Activated CD8-positive, alpha-beta memory T cell treated with anti-CD3 and anti-CD28 coated beads, Interleukin-2, amount 50 U/mL, for 24 hours (primary cell): Measurements from ENCODE around the gene SAG.

Experiments used
- DNase-seq: peaks from one replicate; pipeline ENCODE4 v3.0.0-alpha.2; 2020; ENCODE audit errors: extremely low read depth

The SAG gene

GRCh38 chr2:233307565-233307964 lies at the start of gene SAG:
SAG (plus strand) TSS chr2:233307816; CDS start chr2:233309190, 1,374 bp downstream.
- DNase-seq, result no peak

GRCh38 chr2:233258211-233258610 lies 49.4 kb upstream of the SAG start:
- no peak for DNase-seq

GRCh38 chr2:233259730-233260129 lies 47.9 kb upstream of the SAG start:
- DNase-seq, result no peak

DNA sequence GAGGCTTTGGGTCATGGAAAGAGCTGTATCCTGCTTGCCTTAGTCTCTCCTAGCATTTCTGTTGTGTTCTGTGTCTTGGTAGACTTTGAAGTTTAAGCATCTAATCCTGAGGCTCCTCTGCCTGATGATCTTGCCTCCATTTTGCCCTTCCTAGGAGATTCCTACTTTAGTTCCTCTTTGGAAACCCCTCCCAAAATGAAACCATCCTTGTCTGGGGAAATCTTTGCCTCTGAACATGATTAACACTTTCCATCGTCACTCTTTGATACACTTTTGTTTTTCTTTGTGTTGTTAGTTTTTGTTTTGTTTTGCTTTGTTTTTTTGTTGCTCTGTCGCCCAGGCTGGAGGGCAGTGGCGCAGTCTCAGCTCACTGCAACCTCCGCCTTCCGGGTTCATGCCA lies 47.0 kb upstream of the SAG start:
- DNase-seq, result no peak

DNA sequence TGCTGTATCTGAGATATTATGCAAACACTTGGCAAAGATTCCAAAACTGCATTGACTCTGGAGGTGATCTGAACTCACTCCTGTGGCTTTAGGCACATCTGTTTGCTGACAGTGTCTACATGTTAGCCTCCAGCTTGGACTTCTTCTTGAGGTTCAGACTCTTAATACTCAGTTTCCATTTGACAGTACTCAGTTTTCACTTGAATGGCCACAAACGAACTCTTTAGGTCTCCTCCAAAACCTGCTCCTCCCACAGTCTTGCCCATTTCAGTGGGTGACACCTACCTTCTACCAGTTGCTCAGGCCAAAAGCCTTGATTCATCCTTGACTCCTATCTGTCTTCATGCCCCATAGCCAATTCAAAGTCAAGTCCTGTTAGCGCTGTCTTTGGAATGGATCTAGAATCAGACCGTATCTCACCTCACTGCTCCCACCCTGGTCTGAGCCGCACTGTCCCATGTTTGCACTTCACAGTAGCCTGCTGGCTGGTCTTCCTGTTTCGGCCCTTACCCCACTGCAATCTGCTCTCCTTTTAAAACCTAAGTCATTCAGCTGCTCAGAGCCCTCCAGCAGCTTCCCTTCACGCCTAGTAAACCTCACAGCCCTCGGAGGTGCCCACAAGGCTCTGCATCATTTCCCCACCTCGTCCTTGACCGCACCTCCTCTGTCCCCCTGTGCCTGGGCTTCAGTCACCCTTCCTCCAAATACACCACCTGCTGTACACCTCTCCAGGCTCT lies 45.6 kb upstream of the SAG start:
- no peak for DNase-seq

GRCh38 chr2:233262562-233262961 lies 45.1 kb upstream of the SAG start:
- DNase-seq, result no peak

DNA sequence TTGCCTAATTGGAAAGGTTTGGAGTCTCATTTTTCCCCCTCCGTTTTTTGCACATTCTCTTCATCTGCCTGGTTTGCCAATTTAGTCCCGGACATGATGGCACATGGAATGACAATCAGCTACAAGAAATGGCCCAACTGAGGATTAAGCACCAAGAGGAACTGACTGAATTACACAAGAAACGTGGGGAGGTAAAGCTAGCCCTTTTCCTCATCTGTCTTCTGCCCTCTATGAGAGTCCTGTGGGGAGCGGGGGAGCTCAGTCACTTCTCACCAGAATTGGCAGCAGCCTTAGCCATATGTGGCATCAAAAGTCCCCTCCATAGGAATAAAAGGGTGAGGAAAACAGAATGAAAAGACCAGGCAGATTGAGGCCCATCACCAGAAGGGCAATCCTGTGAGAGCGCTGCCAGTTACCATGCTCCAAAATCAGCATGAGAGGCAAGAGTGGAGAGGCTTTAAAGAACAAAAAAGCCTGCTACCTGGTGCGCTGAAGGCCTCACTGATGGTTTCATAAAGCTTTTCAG lies 44.5 kb upstream of the SAG start:
- no peak for DNase-seq

- DNase-seq, result no peak
Observed at GRCh38 chr2:233264667-233265066, 42.9 kb upstream of the SAG start.

DNA sequence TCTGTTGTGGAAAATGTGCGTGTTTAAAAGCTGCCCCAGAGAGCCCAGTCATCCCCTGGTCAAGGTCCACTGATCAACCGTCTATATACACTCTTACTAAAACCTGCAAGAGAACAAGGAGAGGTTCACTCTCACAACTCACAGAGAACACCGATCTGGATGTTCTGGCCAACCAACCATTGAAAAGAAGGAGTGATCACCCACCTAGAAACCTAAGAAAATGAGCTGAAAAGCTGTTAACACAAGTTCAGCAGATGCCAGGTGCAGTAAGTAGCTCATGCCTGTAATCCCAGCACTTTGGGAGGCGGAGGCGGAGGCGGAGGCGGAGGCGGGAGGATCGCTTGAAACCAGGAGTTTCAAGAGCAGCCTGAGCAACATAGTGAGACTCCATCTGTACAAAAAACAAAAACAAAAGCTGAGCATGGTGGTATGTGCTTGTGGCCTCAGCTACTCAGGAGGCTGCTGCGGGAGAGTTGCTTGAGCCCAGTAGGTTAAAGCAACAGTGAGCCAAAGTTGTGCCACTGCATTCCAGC lies 41.7 kb upstream of the SAG start:
- DNase-seq, result no peak

DNA sequence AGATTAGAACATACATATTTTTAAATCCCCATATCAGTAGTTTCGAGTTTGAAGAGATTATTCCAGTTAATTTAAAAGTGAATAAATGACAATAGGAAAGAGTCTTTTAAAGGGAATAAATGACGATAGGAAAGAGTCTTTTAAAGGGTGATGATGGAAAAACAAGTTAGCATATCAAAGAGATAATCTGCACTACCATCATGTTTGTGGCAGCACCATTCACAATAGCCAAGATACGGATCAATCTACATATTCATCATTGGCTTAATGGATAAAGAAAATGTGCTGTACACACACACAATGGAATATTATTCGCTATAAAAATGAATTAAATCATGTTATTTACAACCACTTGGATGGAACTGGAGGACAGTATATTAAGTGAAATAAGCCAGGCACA lies 41.1 kb upstream of the SAG start:
- DNase-seq, result no peak

DNA sequence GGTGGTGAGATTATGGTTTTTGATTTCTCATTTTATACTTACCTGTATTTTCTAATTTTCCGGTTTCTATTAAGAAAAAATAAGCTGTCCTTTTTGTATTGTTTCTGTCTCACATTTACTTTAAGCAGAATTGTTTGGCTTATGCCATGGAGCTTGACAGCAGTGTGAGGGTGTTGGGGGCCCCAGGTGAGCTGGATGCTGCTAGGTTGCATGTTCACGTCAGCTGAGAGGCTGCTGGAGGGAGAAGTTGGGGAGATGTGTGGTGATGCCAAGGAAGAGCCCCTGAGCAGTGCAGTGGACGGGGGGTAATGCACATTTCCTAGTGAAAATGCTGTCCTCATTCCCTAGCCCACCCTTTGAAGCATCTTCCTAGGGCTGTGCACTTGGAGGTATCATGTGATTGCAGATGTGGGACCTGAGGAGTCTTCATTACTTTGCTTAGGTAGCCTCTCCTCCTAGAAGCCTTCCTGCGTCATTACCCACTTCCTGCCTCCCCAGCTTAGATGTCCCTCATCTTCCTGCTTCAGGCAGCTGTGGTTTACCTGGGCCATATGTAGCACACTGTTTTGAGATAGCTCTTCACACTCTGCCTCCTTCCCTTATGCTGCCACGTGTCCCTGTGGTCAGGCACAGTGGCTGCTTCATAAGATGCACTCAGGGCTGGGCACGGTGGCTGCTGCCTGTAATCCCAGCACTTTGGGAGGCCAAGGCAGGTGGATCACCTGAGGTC lies 39.9 kb upstream of the SAG start:
- peak; percentile 51 for DNase-seq

DNA sequence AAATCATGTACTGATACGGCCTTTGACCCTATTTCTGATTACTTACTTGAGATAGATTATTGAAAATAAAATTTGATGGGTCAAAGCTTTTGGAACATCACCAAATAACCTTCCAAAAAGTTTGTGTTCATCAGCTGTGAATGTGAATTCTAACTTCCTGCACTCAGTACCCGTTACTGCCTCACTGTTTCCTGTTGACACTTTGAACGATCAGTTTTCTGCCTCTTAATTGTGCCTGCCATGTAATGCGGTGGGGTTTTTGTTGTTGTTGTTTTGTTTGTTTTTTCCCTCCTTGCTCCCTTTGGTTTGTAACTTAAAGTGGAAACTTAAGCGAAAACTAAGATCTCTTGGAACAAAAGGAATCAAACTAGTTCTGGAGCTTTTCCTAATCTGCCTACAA lies 37.2 kb upstream of the SAG start:
- DNase-seq, result no peak

DNA sequence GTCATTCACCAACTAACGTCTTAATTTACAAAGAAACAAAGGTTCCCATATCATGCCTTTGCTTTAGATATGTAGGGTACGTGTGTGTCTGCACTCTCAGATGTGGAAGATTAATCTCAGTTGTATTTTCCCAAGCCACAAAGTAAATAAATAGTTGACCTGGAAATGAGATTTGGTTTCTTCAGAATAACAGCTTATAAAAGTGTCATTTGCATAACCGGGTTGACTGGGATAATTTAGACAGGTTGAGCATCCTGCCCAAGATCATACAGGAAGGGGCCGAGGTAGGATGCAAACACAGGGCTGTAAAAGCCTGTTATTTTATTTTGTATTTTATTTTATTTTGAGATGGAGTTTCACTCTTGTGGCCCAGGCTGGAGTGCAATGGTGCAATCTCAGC lies 36.7 kb upstream of the SAG start:
- DNase-seq, result no peak

DNA sequence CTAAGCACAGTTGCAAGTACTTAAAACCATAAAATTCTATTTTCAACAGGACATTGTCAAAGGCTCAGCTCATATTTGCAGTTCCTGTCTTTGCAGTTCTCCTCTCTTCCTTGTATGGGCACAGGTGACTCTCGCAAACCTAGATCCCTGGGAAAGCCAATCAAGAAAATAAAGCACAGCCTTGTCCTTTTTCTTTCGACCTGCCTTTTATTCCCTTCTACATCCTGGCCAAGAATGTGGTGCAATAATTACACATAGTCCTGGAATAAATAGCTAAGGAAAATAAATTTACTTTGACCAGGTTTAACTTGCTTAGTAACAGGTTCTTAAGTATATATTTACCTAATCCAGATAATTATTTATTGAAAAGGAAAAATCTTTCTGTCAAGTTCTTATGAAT lies 35.9 kb upstream of the SAG start:
- no peak for DNase-seq

GRCh38 chr2:233273120-233273519 lies 34.5 kb upstream of the SAG start:
- no peak for DNase-seq

GRCh38 chr2:233275223-233275622 lies 32.4 kb upstream of the SAG start:
- DNase-seq, result no peak

DNA sequence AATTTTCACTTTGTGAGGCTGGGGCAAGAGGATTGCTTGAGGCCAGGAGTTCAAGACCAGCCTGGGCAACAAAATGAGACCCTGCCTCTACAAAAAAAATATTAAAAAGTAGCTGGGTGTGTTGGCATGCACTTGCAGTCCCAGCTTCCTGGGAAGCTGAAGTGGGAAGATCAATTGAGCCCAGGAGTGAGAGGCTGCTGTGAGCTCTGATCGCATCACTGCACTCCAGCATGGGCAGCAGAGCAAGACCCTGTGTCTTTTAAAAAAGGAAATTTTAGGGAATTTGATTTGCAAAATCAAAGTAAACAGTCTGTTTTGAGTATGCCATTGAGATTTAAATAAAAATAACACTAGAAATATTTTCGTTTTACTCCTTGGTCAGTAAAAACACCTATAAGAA lies 28.7 kb upstream of the SAG start:
- DNase-seq, result no peak

DNA sequence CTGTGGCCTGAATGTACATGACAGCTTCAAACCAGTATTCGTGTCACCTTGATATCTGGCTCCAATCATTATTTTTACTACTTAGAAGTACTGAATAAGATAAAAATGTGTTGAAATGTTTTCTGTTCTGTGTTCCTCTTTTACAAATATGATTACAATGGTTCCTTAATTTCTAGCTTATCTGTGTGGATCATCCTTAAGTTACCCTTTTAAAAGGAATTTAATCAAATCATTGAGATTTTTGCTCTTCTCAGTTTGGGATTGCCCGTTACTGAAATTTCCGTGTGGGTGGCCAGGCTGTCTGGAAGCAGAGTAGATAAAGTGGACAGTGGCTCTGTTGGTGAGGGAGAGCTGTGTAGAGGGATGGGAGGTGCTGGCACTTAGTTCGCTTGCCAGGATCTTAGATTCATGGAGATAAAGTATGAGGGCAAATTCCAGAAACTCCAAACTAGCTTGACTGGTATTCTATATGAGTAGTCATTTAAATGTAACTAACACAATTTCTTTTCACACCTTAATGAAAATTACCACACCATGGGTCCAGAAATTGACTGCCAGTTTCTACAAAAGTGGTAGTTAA lies 27.4 kb upstream of the SAG start:
- no peak for DNase-seq

GRCh38 chr2:233281553-233281952 lies 26.1 kb upstream of the SAG start:
- no peak for DNase-seq

DNA sequence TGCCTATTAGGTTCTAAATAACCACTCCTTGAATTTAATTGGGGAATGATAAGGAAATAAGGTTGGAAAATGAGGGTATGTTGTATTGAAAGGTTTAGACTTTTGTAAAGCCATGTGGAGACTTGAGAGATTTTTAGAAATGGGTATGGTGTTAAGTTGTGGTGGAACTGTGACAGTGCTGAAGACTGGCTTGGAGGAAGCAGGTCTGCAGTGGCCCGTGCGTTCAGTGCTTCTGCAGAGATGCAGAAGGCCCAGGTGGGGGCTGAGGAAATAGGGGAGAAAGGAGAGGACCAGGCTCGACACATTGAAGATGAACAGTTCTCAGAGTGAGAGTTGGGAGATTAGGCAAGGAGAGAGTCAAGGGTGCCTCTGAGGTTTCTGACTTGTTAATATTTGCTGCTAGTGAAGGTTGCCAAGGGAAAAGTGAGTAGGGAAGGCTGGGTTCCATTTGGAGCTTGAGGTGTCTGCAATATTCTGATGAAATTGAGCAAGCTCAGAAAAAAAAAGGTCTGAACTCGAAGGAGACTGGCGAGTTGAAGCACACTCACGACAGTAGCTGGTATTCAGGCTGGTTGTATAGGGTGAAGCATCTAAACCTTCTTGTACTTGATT lies 25.5 kb upstream of the SAG start:
- no peak for DNase-seq

DNA sequence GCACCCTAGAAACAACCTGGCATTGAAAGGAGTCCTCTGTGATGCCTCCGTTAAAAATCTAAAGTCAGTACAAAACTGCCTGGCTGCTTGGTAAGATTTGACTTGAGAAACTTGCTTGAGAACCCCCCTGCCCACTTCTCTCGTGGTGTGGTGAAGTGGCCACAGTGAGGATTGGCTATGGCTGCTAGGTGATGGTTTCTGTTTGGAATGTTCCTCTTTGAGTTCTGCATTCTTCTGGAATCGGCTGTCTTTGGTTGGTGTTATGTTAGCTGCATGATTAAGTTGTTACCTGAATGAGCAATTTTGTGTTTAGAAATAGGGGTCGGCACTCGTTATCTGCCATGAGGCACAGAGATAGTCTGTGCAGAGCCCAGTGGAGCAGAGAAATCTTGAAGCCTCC lies 21.7 kb upstream of the SAG start:
- no peak for DNase-seq

GRCh38 chr2:233287871-233288270 lies 19.7 kb upstream of the SAG start:
- DNase-seq, result no peak
